ENCODE measurements around the gene ERCC6. TPM values are rescaled to one million over a fixed set of nuclear protein-coding genes. Genes with fewer than 3 reads are reported as not detected.

Gene ERCC6
- total RNA-seq, 1 experiment from 2014 or later = 18.2 TPM

GRCh38 chr10:49499305-49499851, 39.5 kb downstream of the ERCC6 start:
- Histone ChIP-seq H3K9me3 (ENCODE audit: control insufficient read depth, low read depth, low read length) (no peaks in the 10 kb centered on the region), H2BK120ac (ENCODE audit: low read depth, low read length, poor library complexity, severe bottlenecking) (no peak overlapping the region), H3K79me1 (ENCODE audit: insufficient read depth, low read depth, low read length, poor library complexity, severe bottlenecking) (no peaks in the 10 kb centered on the region), H2AK5ac (ENCODE audit: insufficient read length, low read length) (no peak overlapping the region), H2BK12ac (ENCODE audit: insufficient read length, low read depth, low read length) (no peak overlapping the region), H4K5ac (ENCODE audit: insufficient read length, low read depth, low read length) (no peak overlapping the region), H2BK5ac (ENCODE audit: insufficient read length, low read length) (no peak overlapping the region), H2AFZ (ENCODE audit: low read length) (no peak overlapping the region), H3K18ac (ENCODE audit: insufficient read length, low read depth, low read length) (no peak overlapping the region), H4K20me1 (ENCODE audit: control insufficient read depth, insufficient read depth, insufficient read length) (no peaks in the 10 kb centered on the region), H4K91ac (ENCODE audit: insufficient read length, low read depth, low read length) (no peak overlapping the region), H3K4ac (ENCODE audit: low read depth, low read length) (no peak overlapping the region), H3K4me1 (ENCODE audit: insufficient read depth, low read length) (no peaks in the 10 kb centered on the region; the same call in 1 of the 2 replicates), H3T11ph (ENCODE audit: low read length) (no peak overlapping the region), H4K8ac (replicated peaks; ENCODE audit: insufficient read length, low read depth, low read length) (no peak overlapping the region), H3K9ac (ENCODE audit: extremely low read depth, insufficient read length, low read length) (no peak overlapping the region), H3K23me2 (ENCODE audit: insufficient read length, low read depth, low read length, poor library complexity, severe bottlenecking) (no peaks in the 10 kb centered on the region), H3K14ac (ENCODE audit: insufficient read depth, low read length) (no peak overlapping the region), H3K79me2 (ENCODE audit: insufficient read depth, low read length) (no peaks in the 10 kb centered on the region), H2BK20ac (ENCODE audit: low read depth, low read length, poor library complexity, severe bottlenecking) (no peak overlapping the region), H3K27ac (ENCODE audit: insufficient read length, low read depth, low read length) (no peak overlapping the region), H2BK15ac (ENCODE audit: low read depth, low read length) (no peak overlapping the region), H3K4me2 (ENCODE audit: insufficient read depth, insufficient read length, low read length) (no peak overlapping the region), H3K23ac (ENCODE audit: insufficient read length, low read depth, low read length) (no peak overlapping the region), H3K27me3 (ENCODE audit: insufficient read depth, low read length) (no peaks in the 10 kb centered on the region), H3K56ac (ENCODE audit: insufficient read length, low read depth, low read length) (no peak overlapping the region)
- no peak for DNase-seq
- H3K4me1 Mint-ChIP-seq = peaks cover 4 to 5% of the 10 kb centered on the region in 2 experiments
- no peak overlapping the region; a peak in 1 of 7 replicates for H3K27ac Mint-ChIP-seq
- WGBS (ENCODE audit: extremely low coverage, insufficient read length, low lambda C conversion rate) = no CpG with 5 or more reads among the region's 5 CpGs
- no peaks in the 10 kb centered on the region for H3K36me3 Mint-ChIP-seq (ENCODE audit: insufficient read depth in 1 of 3, low read depth in 3 of 3)
- no peak overlapping the region for H3K4me3 Mint-ChIP-seq
- no peaks in the 10 kb centered on the region for H3K27me3 Mint-ChIP-seq (ENCODE audit: low read depth)
- no peak for TF ChIP-seq CTCF (conservative IDR thresholded peaks at IDR 0.05)
- H3K9me3 Mint-ChIP-seq = no peaks in the 10 kb centered on the region
